GM18861 (cell line): ENCODE results near the gene IL18.
"Not testable (repeated sequence)": the region's sequence is repeated elsewhere in the genome, so short reads cannot be mapped to it uniquely, and the experiment has no call there.

Experiments used
- ATAC-seq: cut with Tn5 transposase; IDR thresholded peaks from one replicate; pipeline ENCODE4 v1.9.1; 2021; ENCODE audit not compliant: unreplicated experiment

Gene IL18

DNA sequence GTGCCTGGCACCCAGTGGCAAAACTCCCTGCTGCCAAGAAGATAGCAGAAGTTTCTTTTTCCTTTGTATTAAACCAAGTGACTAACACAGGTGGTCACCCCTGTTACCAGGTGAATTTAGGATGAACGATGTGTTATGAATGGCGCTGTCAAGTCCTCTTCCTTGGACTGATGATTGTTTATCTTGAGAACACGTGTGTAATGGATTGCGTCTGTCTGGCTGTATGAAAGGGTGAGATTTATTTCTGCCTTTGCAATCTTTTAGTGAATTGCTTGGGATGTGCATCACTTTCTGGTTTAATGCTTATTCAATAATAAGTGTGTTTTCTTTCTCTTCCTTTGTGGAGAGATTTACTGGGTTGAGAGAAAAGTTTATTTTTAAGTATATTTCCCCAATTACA is 40.8 kb downstream of the IL18 start:
- no peak for ATAC-seq

DNA sequence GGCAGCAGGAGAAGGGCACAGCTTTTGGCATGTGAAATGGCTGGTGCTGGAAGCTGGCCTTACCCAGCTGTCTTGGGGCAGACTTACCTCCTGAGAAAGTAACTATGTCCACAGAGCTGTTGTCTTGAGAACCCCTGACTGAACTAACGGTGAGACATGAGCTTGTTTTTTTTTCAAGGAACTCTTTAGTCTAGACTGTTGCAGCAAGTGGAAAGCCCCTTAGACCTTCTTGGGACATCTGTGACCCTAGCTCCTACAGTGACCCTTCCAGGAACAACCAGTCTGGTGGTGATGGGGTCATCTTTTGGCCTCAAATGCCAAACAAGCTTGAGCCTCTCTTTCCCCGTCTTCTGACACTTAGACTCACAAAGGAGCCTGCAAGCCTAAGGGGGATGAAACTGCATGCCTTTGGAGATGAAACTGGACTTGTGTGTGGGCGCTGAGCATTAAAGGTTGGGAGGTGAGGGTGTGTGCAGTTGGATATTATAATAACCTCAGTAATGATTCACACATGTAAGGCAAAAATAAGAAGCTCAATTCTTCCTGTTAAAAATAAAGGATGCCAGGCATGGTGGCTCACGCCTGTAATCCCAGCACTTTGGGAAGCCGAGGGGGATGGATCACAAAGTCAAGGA is 41.8 kb downstream of the IL18 start:
- no peak for ATAC-seq

GRCh38 chr11:112118176-112118575 is 45.7 kb downstream of the IL18 start:
- ATAC-seq: no peak

DNA sequence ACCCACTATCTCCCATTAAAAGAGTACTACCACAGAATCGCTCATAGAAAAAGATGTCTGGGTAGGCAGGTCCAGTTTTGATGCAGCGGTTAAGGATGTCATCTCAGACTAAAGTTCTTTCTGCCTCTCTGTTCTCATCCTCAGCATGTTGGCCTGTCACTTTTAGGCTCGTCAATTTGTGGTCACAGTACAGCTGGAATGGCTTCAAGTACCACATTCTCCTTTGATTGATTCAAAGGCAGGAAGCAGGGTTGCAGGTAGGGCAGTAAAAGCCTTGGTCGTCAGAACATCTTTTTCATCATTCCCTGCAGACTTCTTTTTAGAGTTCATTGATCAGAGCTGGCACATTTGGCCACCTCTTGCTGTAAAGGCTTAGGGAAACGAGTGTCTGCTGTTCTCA is 48.5 kb downstream of the IL18 start:
- no peak for ATAC-seq

GRCh38 chr11:112114460-112114859 is 49.4 kb downstream of the IL18 start:
- no peak for ATAC-seq

DNA sequence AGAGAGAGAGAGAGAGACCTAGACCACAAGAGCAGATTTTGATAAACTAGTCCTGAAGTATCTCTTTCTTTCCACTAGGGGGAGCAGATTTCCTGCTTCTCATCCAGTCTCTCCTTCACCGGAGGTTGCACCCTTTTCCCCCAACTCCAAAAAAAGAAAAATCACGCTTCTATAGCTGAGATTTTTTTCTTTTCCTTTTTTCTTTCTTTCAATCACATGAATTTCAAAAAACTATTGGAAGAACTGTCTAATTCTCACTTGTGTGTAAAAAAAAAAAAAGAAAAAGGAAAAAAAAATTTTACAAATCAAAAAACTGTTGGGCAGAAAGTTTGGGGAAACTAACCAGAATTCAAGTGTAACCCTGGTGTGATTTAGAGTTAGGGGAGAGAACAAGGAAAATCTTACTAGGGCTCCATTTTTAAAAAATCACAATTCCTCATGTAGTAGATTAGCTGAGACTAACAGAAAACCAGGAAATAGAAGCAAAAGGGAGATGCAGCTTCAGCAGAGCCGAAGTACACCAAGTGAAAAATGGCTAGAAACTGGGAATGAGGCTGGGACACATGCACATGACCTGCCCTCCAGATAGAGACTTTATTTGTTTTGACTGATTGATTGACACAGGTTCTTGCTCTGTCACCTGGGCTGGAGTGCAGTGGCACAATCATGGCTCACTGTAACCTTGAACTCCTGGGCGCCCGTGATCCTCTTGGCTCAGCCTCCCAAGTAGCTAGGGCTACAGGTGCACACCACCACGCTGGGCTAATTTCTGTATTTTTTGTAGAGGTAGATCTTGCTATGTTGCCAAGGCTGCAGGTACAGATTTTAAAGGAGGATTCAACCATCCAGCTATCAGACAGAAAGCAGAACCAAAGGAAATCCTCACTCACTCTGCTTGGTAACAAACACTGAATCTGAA is 50.1 kb downstream of the IL18 start:
- peak; percentile 64 for ATAC-seq

DNA sequence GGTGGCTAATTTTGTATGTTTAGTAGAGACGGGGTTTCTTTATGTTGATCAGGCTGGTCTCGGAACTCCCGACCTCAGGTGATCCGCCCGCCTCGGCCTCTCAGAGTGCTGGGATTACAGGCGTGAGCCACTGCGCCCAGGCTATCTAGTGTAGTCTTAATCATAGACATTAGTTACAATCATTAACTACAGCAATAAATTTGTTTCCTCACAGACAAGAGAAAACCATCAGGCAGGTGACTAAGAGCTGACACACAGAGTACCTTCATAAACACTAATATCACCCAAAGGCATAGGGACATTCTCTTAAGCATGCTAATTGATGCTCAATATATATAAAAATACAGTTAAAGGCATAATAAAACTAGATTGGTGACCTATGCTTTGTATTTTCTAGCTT is 57.8 kb downstream of the IL18 start:
- ATAC-seq: no peak

GRCh38 chr11:112103446-112103845 is 60.4 kb downstream of the IL18 start:
- ATAC-seq: no peak

GRCh38 chr11:112100462-112100861 is 63.4 kb downstream of the IL18 start:
- no peak for ATAC-seq

GRCh38 chr11:112097734-112098528 is 66.0 kb downstream of the IL18 start:
- no peak for ATAC-seq

GRCh38 chr11:112096194-112096593 is 67.7 kb downstream of the IL18 start:
- ATAC-seq: no peak

DNA sequence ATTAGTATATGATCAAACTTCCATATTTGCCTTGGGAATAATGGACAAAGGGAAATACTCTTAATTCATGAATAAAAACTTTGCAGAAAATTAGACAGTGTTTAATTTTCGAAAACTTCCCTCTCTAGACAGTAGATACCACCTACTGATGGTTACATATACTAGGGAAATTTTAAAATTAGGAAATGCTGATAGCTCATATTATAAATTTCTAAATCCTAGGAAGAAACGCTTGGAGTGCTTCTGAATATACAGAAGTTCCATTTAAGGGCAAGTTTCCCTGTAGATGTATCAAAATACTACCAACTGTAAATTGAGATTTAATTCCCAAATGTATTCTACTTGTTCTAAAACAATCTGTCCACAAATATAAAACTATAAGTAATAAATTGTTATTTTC is 68.6 kb downstream of the IL18 start:
- ATAC-seq: not testable (repeated sequence)
